GM12891 (cell line): ENCODE data around the gene AMELY.
"Not testable (repeated sequence)": the region's sequence is repeated elsewhere in the genome, so short reads cannot be mapped to it uniquely, and the experiment has no call there.

Source experiments
- DNase-seq: peaks from one replicate; pipeline ENCODE4 v3.0.0; 2011; ENCODE audit warnings: low spot score; ENCODE audit not compliant: insufficient read length
- FAIRE-seq: peaks from 2 replicates; lab custom pipeline; 2011; peaks lifted over from hg19 to GRCh38; lab: Jason Lieb, UNC
- PAX5 ChIP-seq: IDR thresholded peaks from 2 replicates; pipeline ENCODE4 v1.6.1; 2011; ENCODE audit warnings: low read length, moderate library complexity, mild to moderate bottlenecking; ENCODE audit not compliant: insufficient read depth, severe bottlenecking
- POLR2A ChIP-seq: IDR thresholded peaks from 2 replicates; pipeline ENCODE4 v1.6.1; 2011; ENCODE audit warnings: low read depth, low read length, control low read depth
- POLR2AphosphoS5 ChIP-seq: IDR thresholded peaks from 2 replicates; pipeline ENCODE4 v1.6.1; 2011; ENCODE audit warnings: low read depth, low read length, control low read depth
- POU2F2 ChIP-seq: IDR thresholded peaks from 2 replicates; pipeline ENCODE4 v1.6.1; 2011; ENCODE audit warnings: low read depth, mild to moderate bottlenecking, control low read depth, low read length, moderate library complexity
- SPI1 ChIP-seq: IDR thresholded peaks from 2 replicates; pipeline ENCODE4 v1.6.1; 2011; ENCODE audit warnings: low read depth, low read length, control low read depth
- TAF1 ChIP-seq: IDR thresholded peaks from 2 replicates; pipeline ENCODE4 v1.6.1; 2011; ENCODE audit warnings: low read depth, low read length, control low read depth

AMELY gene

GRCh38 chrY:6910372-6911252, 940 bp downstream of the AMELY start, which contains the start of gene TBL1Y:
TSS of gene TBL1Y (plus strand) at chrY:6910697. CDS start at chrY:7025085, 114,388 bp downstream.
- no peak for DNase-seq
- FAIRE-seq: no peak
- TF ChIP-seq TAF1: no peak
- TF ChIP-seq POLR2AphosphoS5: no peak
- TF ChIP-seq POU2F2: no peak

GRCh38 chrY:6909856-6910255, 1.7 kb downstream of the AMELY start:
- DNase-seq (no peak), FAIRE-seq (no peak)
- TF ChIP-seq POLR2AphosphoS5 (no peak), POU2F2 (no peak), SPI1 (no peak), POLR2A (no peak), TAF1 (no peak)

GRCh38 chrY:6909118-6909521, 2.4 kb downstream of the AMELY start:
- TF ChIP-seq PAX5 (no peak), TAF1 (no peak), POU2F2 (no peak)
- DNase-seq: no peak
- no peak for FAIRE-seq

- not testable (repeated sequence) for FAIRE-seq, DNase-seq
Measured at GRCh38 chrY:6908021-6908420, 3.5 kb downstream of the AMELY start.

- TF ChIP-seq POLR2AphosphoS5 (no peak), PAX5 (no peak), TAF1 (no peak), SPI1 (no peak)
- FAIRE-seq (no peak), DNase-seq (no peak)
Measured at GRCh38 chrY:6907591-6907990, 4.0 kb downstream of the AMELY start.

- not testable (repeated sequence) for DNase-seq, FAIRE-seq
Measured at GRCh38 chrY:6902116-6902515, 9.4 kb downstream of the AMELY start.

- DNase-seq (no peak), FAIRE-seq (no peak)
- no peak for TF ChIP-seq POLR2AphosphoS5
- TF ChIP-seq POLR2A: no peak
- TF ChIP-seq TAF1: no peak
- TF ChIP-seq POU2F2: no peak
- TF ChIP-seq SPI1: no peak
- TF ChIP-seq PAX5: no peak
Measured at GRCh38 chrY:6895236-6895635, 16.3 kb downstream of the AMELY start.

- TF ChIP-seq SPI1 (no peak), POLR2A (no peak), POLR2AphosphoS5 (no peak), TAF1 (no peak), POU2F2 (no peak), PAX5 (no peak)
- FAIRE-seq (no peak), DNase-seq (no peak)
Measured at GRCh38 chrY:6894496-6894895, 17.1 kb downstream of the AMELY start.

- TF ChIP-seq SPI1 (no peak), POU2F2 (no peak), POLR2A (no peak), POLR2AphosphoS5 (no peak), PAX5 (no peak), TAF1 (no peak)
- FAIRE-seq: no peak
Measured at GRCh38 chrY:6849384-6849783, 62.2 kb downstream of the AMELY start.

GRCh38 chrY:6842650-6843049, 68.9 kb downstream of the AMELY start:
- not testable (repeated sequence) for DNase-seq, FAIRE-seq

More at GRCh38 chrY:6849384-6849783, 62.2 kb downstream of the AMELY start:
- no peak for DNase-seq
